ENCODE results near the gene RBM34.

The RBM34 gene

DNA sequence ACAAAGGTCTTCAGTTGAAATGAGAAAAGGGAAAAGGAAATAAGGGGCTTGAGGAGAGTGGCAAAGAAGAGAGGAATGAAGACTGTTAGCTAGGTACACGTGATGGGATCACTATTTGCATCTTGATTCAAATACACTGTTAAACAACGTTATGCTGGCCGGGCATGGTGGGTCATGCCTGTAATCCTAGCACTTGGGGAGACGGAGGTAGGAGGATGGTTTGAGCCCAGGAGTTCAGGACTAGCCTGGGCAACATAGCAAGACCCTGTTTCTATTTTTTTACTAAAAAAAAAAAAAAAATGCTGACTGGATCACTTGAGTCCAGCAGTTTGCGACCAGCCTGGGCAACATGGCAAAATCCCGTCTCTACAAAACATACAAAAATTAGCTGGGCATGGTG, 2.4 kb downstream of the RBM34 start:
- H3K4me3 ChIP-seq (ENCODE audit: low read length): no peak overlapping the region
- no peak for DNase-seq (ENCODE audit: low read depth, low spot score)

DNA sequence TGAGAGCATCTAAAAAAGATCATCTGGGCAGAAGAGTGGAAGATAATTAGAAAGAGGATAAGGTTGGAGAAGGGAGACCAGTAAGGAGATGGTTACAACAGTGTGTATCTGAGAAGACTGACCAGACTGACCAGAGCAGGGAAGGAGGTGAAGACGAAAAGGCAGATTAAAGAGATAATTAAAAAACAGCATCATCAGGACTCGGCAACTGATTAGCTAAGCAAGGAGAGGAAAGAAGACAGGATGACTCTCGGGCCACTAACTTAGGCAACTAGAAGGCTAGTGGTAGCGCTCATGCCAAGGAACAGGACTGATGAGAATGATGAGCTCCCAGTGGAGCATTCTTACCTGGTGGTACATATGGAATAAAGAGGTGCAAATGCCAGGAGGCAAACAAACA, 3.9 kb downstream of the RBM34 start:
- DNase-seq (ENCODE audit: low read depth, low spot score): no peak
- no peak overlapping the region for H3K4me3 ChIP-seq (ENCODE audit: low read length)

- no peak for DNase-seq (ENCODE audit: low read depth, low spot score)
- H3K4me3 ChIP-seq (ENCODE audit: low read length): no peak overlapping the region
Measured at GRCh38 chr1:235156740-235157139, 4.3 kb downstream of the RBM34 start.

- no peak for DNase-seq (ENCODE audit: low read depth, low spot score)
- H3K4me3 ChIP-seq (ENCODE audit: low read length): no peak overlapping the region
Measured at GRCh38 chr1:235156265-235156664, 4.8 kb downstream of the RBM34 start.

DNA sequence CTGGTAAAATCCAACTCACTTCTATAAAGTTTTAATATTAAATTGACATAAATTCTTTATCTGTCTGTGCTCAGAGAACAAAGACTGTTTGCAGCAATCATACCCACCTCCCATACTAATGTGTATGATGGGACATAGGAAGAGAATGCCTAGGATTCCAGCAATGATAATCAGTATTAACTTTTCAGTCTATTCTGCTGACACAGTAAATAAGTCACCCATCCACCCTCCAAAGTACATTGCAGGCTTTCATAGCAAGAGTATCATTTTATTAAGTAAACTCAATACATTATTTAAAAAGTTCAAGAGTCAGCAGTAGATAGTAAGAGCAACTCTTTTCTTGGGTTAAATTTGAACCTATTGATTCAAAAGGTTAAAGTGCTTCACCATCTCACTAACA, 8.8 kb downstream of the RBM34 start:
- DNase-seq (ENCODE audit: low read depth, low spot score): no peak
- no peak overlapping the region for H3K4me3 ChIP-seq (ENCODE audit: low read length)

DNA sequence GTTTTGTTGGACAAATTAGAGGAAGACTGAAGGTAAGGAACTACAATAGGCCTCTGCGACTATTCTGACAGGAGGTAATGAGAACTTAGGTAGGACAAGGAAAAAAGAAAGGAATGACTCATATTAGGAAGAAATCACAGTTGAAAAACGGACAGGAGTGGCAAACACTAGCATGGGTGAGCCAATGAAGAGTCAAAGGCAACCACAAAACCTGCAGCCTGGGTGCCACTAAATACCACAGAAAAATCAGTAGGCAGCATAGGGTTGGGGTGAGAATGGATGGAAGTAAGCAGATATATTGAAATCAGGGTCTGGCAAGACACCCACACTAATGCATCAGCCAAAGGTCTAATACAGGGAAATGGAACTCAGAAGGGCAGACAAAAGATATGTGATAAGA, 10.0 kb downstream of the RBM34 start:
- no peak overlapping the region for H3K4me3 ChIP-seq (ENCODE audit: low read length)
- no peak for DNase-seq (ENCODE audit: low read depth, low spot score)

GRCh38 chr1:235149824-235150223, 11.2 kb downstream of the RBM34 start:
- no peak for DNase-seq (ENCODE audit: low read depth, low spot score)
- no peak overlapping the region for H3K4me3 ChIP-seq (ENCODE audit: low read length)

DNA sequence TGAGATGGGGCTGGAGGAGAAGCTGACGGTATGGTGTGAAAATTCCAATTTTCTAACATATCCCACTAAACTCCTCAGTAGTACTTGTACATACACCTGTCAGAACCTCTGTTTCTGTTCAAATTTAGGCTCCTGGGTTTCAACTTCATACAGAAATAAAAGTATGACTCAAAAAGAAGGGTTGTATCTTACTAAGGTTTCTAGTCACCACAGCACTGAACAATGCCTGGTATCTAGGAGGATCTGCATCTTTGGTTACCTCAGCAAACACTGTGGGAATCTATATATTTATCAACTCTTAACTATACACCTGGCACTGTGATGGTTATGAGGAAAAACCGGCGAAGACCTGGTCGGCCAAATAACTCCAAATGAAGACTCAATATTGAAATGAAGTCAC, 13.8 kb downstream of the RBM34 start:
- no peak for DNase-seq (ENCODE audit: low read depth, low spot score)
- no peak overlapping the region for H3K4me3 ChIP-seq (ENCODE audit: low read length)

GRCh38 chr1:235145639-235146038, 15.4 kb downstream of the RBM34 start:
- no peak for DNase-seq (ENCODE audit: low read depth, low spot score)

GRCh38 chr1:235142991-235143390, 18.1 kb downstream of the RBM34 start:
- H3K4me3 ChIP-seq (ENCODE audit: low read length): no peak overlapping the region
- DNase-seq (ENCODE audit: low read depth, low spot score): no peak

More at GRCh38 chr1:235145639-235146038, 15.4 kb downstream of the RBM34 start:
- H3K4me3 ChIP-seq (ENCODE audit: low read length): no peak overlapping the region

DNA sequence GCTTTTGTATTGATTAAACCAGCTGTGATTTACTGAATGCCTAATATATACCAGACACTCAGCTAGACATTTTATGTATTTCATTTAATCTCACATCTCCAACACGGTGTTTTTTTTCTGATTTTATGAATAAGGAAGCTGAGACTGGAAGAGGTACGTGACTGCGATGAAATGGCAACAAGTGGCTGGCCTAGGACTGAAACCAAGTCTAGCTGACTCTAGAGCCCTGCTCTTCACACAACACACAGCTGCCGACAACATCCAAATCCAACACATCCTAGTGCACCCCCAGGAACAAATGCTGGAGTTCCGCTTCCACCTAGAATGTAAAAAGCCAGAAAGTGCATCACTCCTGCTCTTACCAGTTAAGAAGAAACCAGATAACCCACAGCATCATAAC, 21.7 kb downstream of the RBM34 start:
- no peak overlapping the region for H3K4me3 ChIP-seq (ENCODE audit: low read length)
- DNase-seq (ENCODE audit: low read depth, low spot score): no peak

GRCh38 chr1:235138821-235139220, 22.2 kb downstream of the RBM34 start:
- no peak overlapping the region for H3K4me3 ChIP-seq (ENCODE audit: low read length)
- DNase-seq (ENCODE audit: low read depth, low spot score): no peak

GRCh38 chr1:235136111-235136510, 24.9 kb downstream of the RBM34 start:
- H3K4me3 ChIP-seq (ENCODE audit: low read length): no peak overlapping the region
- DNase-seq (ENCODE audit: low read depth, low spot score): no peak

DNA sequence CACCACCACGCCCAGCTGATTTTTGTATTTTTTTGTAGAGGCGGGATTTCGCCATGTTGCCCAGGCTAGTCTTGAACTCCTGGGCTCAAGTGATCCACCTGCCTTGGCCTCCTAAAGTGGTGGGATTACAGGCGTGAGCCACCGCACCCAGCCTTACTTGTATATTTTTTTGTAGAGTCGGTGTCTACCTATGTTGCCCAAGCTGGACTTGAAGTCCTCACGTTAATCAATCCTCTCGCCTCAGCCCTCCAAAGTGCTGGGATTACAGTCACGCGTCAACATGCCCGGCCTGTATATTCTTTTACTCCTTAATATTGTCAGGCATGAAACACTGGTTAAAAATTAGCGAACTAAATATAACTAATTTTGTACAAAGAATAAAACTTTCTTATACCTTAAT, 26.9 kb downstream of the RBM34 start:
- no peak for DNase-seq (ENCODE audit: low read depth, low spot score)
- H3K4me3 ChIP-seq (ENCODE audit: low read length): no peak overlapping the region

GRCh38 chr1:235133086-235133485, 28.0 kb downstream of the RBM34 start:
- no peak overlapping the region for H3K4me3 ChIP-seq (ENCODE audit: low read length)
- no peak for DNase-seq (ENCODE audit: low read depth, low spot score)

DNA sequence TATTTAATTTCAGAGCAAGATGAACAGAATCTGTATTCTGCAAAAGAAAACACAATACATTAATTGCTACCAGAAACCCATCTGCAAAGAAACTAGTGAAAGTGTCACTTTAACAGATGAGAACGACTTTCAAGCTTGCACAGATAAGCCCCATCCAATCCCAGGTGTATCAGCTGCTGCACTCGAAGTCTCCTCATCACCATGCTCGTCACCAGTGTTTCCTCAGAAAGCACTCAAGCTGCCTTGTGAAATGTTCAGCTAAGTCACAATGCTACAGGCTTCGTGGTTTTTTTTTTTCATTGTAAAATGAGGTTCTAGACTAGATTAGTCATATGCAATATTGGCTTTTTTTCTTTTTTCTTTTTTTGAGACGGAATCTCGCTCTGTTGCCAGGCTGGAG, 29.1 kb downstream of the RBM34 start:
- no peak overlapping the region for H3K4me3 ChIP-seq (ENCODE audit: low read length)
- DNase-seq (ENCODE audit: low read depth, low spot score): no peak

GRCh38 chr1:235130766-235131270, 30.2 kb downstream of the RBM34 start:
- no peak for DNase-seq (ENCODE audit: low read depth, low spot score)
- H3K4me3 ChIP-seq (ENCODE audit: low read length): no peak overlapping the region

GRCh38 chr1:235129774-235130570, 31.1 kb downstream of the RBM34 start:
- H3K4me3 ChIP-seq (ENCODE audit: low read length): no peak overlapping the region
- no peak for DNase-seq (ENCODE audit: low read depth, low spot score)

DNA sequence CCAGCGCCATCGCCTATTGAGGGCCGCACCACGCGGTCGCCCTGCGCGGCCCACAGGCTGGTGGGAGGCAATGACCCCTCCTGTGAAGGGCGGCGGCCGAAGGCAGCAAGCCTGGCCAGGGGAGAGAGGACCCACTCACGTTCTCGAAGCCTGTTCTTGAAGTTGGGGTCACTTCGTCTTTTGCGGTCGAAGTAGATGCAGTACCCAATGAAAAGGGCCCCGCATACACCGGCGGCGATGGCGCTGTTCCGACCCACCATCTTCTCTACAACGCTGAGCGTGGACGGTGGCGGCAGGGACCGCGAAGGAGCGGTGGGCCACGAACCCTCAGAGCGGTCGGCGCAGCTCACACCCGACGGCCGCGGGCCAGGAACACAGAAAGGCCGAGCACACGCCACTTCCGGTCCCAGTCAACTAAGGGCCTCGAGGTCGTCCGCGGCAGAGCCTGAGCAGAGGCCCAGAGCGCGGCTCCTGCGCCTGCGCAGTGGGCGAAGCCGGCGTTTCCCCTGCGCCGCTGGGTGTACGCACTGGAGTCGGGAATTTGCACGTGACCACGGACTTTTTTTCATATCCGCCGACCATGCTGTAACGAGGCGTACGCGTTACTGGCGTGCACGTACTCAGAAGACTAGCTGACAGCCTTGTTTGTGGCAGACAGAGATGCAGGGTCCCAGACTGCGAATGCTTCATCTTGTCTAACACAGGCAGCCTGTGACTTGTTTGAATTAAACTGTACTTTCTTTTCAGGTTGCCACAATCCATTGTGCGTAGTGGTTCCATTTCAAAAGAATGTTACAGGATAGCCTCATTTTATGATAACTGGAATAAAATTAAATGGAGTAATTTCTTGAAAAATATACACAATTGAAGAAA, 32.4 kb downstream of the RBM34 start, which contains the start of gene TOMM20:
Gene TOMM20 (minus strand): TSS at position 382 of the 873 bp plus-strand sequence. CDS start 122 bp downstream, at position 260.
- DNase-seq (ENCODE audit: low read depth, low spot score): peak; percentile 98
- peak within 1 kb of the TSS; percentile 96 for H3K4me3 ChIP-seq (ENCODE audit: low read length)

Data from Jurkat, Clone E6-1 (cell line).